Measurements from ENCODE around the gene OTUD5.
A peak's percentile ranks its signal among the peaks of the same experiment; 100 is the strongest.

Gene OTUD5, protein sequence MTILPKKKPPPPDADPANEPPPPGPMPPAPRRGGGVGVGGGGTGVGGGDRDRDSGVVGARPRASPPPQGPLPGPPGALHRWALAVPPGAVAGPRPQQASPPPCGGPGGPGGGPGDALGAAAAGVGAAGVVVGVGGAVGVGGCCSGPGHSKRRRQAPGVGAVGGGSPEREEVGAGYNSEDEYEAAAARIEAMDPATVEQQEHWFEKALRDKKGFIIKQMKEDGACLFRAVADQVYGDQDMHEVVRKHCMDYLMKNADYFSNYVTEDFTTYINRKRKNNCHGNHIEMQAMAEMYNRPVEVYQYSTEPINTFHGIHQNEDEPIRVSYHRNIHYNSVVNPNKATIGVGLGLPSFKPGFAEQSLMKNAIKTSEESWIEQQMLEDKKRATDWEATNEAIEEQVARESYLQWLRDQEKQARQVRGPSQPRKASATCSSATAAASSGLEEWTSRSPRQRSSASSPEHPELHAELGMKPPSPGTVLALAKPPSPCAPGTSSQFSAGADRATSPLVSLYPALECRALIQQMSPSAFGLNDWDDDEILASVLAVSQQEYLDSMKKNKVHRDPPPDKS

GRCh38 chrX:48957477-48957826, at the start of gene OTUD5:
Gene OTUD5 (minus strand): TSS chrX:48957607. CDS start chrX:48957570, 37 bp downstream.
- peak within 1 kb of the TSS; percentile 62 for H3K4me3 ChIP-seq (replicated peaks; ENCODE audit: low read depth, low read length)
- TF ChIP-seq, protein P1, sequence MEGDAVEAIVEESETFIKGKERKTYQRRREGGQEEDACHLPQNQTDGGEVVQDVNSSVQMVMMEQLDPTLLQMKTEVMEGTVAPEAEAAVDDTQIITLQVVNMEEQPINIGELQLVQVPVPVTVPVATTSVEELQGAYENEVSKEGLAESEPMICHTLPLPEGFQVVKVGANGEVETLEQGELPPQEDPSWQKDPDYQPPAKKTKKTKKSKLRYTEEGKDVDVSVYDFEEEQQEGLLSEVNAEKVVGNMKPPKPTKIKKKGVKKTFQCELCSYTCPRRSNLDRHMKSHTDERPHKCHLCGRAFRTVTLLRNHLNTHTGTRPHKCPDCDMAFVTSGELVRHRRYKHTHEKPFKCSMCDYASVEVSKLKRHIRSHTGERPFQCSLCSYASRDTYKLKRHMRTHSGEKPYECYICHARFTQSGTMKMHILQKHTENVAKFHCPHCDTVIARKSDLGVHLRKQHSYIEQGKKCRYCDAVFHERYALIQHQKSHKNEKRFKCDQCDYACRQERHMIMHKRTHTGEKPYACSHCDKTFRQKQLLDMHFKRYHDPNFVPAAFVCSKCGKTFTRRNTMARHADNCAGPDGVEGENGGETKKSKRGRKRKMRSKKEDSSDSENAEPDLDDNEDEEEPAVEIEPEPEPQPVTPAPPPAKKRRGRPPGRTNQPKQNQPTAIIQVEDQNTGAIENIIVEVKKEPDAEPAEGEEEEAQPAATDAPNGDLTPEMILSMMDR (IDR thresholded peaks at IDR 0.05; ENCODE audit: low read depth, low read length, missing control alignments): no peak
- no peak for DNase-seq (ENCODE audit: extremely low read depth, low read depth)

- H3K4me3 ChIP-seq (replicated peaks; ENCODE audit: low read depth, low read length): no peak overlapping the region
- TF ChIP-seq, protein P1 (IDR thresholded peaks at IDR 0.05; ENCODE audit: low read depth, low read length, missing control alignments): no peak
- no peak for DNase-seq (ENCODE audit: extremely low read depth, low read depth)
Observed at GRCh38 chrX:49003696-49004095, 46.3 kb upstream of the OTUD5 start.

- H3K4me3 ChIP-seq (replicated peaks; ENCODE audit: low read depth, low read length): peak within 1 kb of the TSS; percentile 74
- TF ChIP-seq, protein P1 (IDR thresholded peaks at IDR 0.05; ENCODE audit: low read depth, low read length, missing control alignments): no peak
- peak; percentile 61 for DNase-seq (ENCODE audit: extremely low read depth, low read depth)
Observed at GRCh38 chrX:49002091-49002935, 44.9 kb upstream of the OTUD5 start, which contains the start of gene GRIPAP1. Gene GRIPAP1 (minus strand): TSS chrX:49002264. CDS start chrX:49002229, 35 bp downstream.

GRCh38 chrX:49001521-49002090, 44.2 kb upstream of the OTUD5 start:
- no peak for DNase-seq (ENCODE audit: extremely low read depth, low read depth)
- TF ChIP-seq, protein P1 (IDR thresholded peaks at IDR 0.05; ENCODE audit: low read depth, low read length, missing control alignments): no peak
- peak overlapping the region; percentile 74 for H3K4me3 ChIP-seq (replicated peaks; ENCODE audit: low read depth, low read length)

GRCh38 chrX:49000636-49001035, 43.2 kb upstream of the OTUD5 start:
- DNase-seq (ENCODE audit: extremely low read depth, low read depth): no peak
- no peak overlapping the region for H3K4me3 ChIP-seq (replicated peaks; ENCODE audit: low read depth, low read length)
- TF ChIP-seq, protein P1 (IDR thresholded peaks at IDR 0.05; ENCODE audit: low read depth, low read length, missing control alignments): no peak

DNA sequence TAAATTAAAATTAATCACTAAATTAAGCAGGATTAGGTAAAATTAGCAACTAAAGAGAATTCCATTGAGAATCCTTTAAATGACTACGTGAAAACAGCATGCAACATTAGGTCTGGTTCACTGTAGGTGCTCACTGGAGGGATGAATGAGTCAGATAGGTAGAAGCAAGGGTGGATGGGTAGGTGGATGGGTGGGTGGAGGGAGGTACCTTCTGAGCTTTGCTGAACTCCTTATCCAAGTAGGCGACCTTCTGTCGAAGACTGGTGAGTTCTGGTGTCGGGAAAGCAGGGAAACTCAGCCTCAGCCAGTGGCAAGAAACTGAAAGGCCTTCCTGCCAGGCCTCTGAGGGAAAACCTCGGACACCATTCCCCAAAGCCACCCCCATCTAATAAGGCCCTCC, 41.6 kb upstream of the OTUD5 start:
- no peak overlapping the region for H3K4me3 ChIP-seq (replicated peaks; ENCODE audit: low read depth, low read length)
- DNase-seq (ENCODE audit: extremely low read depth, low read depth): no peak
- TF ChIP-seq, protein P1 (IDR thresholded peaks at IDR 0.05; ENCODE audit: low read depth, low read length, missing control alignments): no peak

Measured in HFF-Myc (cell line).